ENCODE results near the gene SBF1. TPM values are rescaled to one million over a fixed set of nuclear protein-coding genes. Genes with fewer than 3 reads are reported as not detected.

Gene SBF1
- total RNA-seq, 1 donor from 2014 or later = 98.8 TPM

GRCh38 chr22:50504369-50505211, 29.8 kb upstream of the SBF1 start:
- no peak for DNase-seq (ENCODE audit: low spot score in 2 of 2)
- intact Hi-C loops (cut with DNase I) = loop anchor here (5.0 to 10.0 kb wide), 3 partner anchors 58 to 540 kb away; partner anchors contain the start of genes PIM3, SELENOO and SYCE3
- H3K9me3 ChIP-seq = no peaks in the 10 kb centered on the region

DNA sequence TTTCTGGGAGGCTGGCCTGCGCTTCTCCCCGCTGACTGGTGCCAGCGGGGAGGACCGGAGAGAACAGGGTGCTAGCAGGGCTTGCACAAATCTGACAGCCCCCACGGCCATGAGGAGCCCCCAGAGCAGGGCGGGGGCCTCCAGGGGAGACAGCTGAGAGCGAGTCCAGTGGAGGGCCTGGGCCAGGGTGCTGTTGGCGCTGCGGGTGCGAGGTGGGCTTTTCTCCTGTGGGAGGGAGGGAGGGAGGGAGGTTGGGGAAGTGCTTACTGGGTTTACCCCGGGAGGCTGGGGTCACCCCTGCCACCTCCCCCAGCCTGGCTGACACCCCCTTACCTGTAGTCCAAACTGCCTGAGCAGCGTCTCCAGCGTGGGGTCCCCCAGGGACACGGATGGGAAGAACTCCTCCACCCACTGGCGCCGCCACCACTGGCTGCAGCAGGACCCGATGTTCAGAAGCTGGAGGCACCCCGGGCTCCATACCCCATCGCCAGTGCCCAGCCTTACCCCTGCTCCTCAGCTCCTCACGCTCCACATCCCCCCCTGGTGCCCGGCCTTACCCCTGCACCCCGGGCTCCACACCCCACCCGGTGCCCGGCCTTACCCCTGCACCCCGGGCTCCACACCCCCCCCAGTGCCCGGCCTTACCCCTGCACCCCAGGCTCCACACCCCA, 28.8 kb upstream of the SBF1 start:
- H3K27me3 ChIP-seq = no peaks in the 10 kb centered on the region
- no peak overlapping the region for H3K27ac ChIP-seq
- peaks cover 10 to 12% of the 10 kb centered on the region in 2 donors for H3K4me1 ChIP-seq
- intact Hi-C loops (cut with DNase I) = loop anchor here (10.0 kb wide), 1 partner anchor 539 kb away; the partner anchor contains the start of gene PIM3
- peaks cover 30 to 33% of the 10 kb centered on the region in 2 donors for H3K36me3 ChIP-seq
- H3K9me3 ChIP-seq = no peaks in the 10 kb centered on the region
- TF ChIP-seq CTCF (IDR thresholded peaks at IDR 0.05) = no peak
- DNase-seq (ENCODE audit: low spot score in 2 of 2) = no peak
- H3K4me3 ChIP-seq = no peak overlapping the region

More at GRCh38 chr22:50504369-50505211, 29.8 kb upstream of the SBF1 start:
- Histone ChIP-seq H3K4me3 (no peak overlapping the region), H3K36me3 (peaks cover 30 to 33% of the 10 kb centered on the region in 2 donors), H3K27ac (no peak overlapping the region), H3K27me3 (no peaks in the 10 kb centered on the region), H3K4me1 (peaks cover 10 to 20% of the 10 kb centered on the region in 2 donors)
- no peak for TF ChIP-seq CTCF (IDR thresholded peaks at IDR 0.05)

DNA sequence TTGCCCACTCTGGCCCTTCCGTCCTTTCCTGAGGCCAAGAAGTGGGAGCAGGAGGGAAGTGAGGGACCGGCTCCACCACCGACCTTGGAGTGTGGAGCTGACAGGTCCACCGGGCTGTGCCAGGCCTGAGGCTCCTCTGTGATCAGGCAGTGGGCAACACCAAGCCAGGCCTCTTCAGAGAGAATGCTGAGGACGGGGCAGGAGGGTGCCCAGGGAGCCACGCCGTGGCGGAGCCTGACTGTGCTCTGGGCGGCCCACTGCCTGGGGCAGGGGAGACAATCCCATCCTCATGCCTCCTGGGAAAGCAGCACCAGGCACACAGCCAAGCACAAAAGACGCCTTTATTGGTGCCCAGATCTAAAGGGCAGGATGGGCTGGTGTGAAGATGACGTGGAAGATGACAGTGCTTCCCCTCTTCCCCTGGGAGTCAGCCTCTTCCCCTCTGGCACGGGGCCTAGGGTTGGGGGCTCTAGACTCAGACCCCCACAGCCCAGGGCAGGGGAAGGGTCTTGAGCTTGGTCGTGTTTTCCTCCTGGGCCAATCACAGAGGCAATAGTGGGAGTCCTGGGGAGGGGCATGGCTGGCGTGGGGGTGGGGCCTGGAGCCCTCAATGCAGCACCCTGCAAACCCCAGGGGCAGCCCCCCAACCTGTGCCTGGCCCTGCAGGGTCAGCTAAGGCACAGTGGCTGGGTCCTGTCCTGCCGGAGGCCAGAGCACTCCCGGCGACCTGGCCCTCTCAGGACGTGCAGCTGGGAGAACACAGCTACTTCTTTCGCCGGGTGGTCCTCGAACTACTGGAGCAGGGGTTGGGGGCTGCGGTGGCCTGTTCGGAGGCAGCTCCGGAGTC, 28.0 kb upstream of the SBF1 start:
- DNase-seq (ENCODE audit: low spot score in 2 of 2) = no peak
- Histone ChIP-seq H3K9me3 (no peaks in the 10 kb centered on the region), H3K4me3 (no peak overlapping the region), H3K4me1 (peaks cover 10 to 12% of the 10 kb centered on the region in 2 donors), H3K27ac (no peak overlapping the region), H3K27me3 (no peaks in the 10 kb centered on the region), H3K36me3 (peaks cover 30 to 33% of the 10 kb centered on the region in 2 donors)
- TF ChIP-seq CTCF (IDR thresholded peaks at IDR 0.05) = no peak
- intact Hi-C loops (cut with DNase I) = loop anchor here (10.0 kb wide), 1 partner anchor 538 kb away; the partner anchor contains the start of gene PIM3

GRCh38 chr22:50502096-50502495, 27.3 kb upstream of the SBF1 start:
- Histone ChIP-seq H3K36me3 (peaks cover 30 to 33% of the 10 kb centered on the region in 2 donors), H3K4me1 (peaks cover 9 to 12% of the 10 kb centered on the region in 2 donors), H3K27me3 (no peaks in the 10 kb centered on the region), H3K27ac (no peak overlapping the region), H3K4me3 (no peak overlapping the region), H3K9me3 (no peaks in the 10 kb centered on the region)
- no peak for DNase-seq (ENCODE audit: low spot score in 2 of 2)
- TF ChIP-seq CTCF (IDR thresholded peaks at IDR 0.05) = no peak
- intact Hi-C loops (cut with DNase I) = loop anchor here (10.0 kb wide), 1 partner anchor 537 kb away; the partner anchor contains the start of gene PIM3

- Histone ChIP-seq H3K27me3 (no peaks in the 10 kb centered on the region), H3K36me3 (peaks cover 24 to 27% of the 10 kb centered on the region in 2 donors), H3K4me3 (no peak overlapping the region), H3K27ac (no peak overlapping the region), H3K9me3 (no peaks in the 10 kb centered on the region), H3K4me1 (no peaks in the 10 kb centered on the region)
- intact Hi-C loops (cut with DNase I) = loop anchor here (10.0 kb wide), 1 partner anchor 536 kb away; the partner anchor contains the start of gene PIM3
- no peak for TF ChIP-seq CTCF (IDR thresholded peaks at IDR 0.05)
- no peak for DNase-seq (ENCODE audit: low spot score in 2 of 2)
These were observed 25.6 kb upstream of the SBF1 start for GRCh38 chr22:50500452-50500851.
